Keratinocyte (primary cell): Measurements from ENCODE around the gene SCAMP4. TPM values are rescaled to one million over a fixed set of nuclear protein-coding genes. Genes with fewer than 3 reads are reported as not detected.

ENCODE experiments used
- DNase-seq: peaks from one replicate; pipeline ENCODE4 v3.0.0-alpha.2; 2011; ENCODE audit warnings: low read depth, missing footprints, low spot score
- FAIRE-seq: peaks from 2 replicates; lab custom pipeline; 2011; peaks lifted over from hg19 to GRCh38; lab: Jason Lieb, UNC
- H2AFZ ChIP-seq: 2 replicates; pipeline ENCODE4 v1.6.0; 2012; ENCODE audit warnings: low read length, control low read depth, inconsistent platforms; ENCODE audit not compliant: control insufficient read depth
- H3K27ac ChIP-seq: 2 replicates; pipeline ENCODE4 v1.5.1; 2011; ENCODE audit warnings: low read length; ENCODE audit not compliant: control insufficient read depth, insufficient read depth
- H3K27me3 ChIP-seq: 3 replicates; pipeline ENCODE4 v1.6.0; 2011; ENCODE audit warnings: low read length; ENCODE audit not compliant: control insufficient read depth, insufficient read depth; ENCODE audit errors: extremely low read depth
- H3K36me3 ChIP-seq, 2 experiments: 2 replicates in 1 of 2; 3 replicates in 1 of 2; pipeline ENCODE4 v1.5.1; 2011; ENCODE audit warnings: low read length in 2 of 2, mild to moderate bottlenecking in 1 of 2; ENCODE audit not compliant: control insufficient read depth in 2 of 2, insufficient read depth in 2 of 2; ENCODE audit errors: extremely low read depth in 1 of 2
- H3K4me1 ChIP-seq: 3 replicates; pipeline ENCODE4 v1.5.1; 2011; ENCODE audit warnings: low read length; ENCODE audit not compliant: control insufficient read depth, insufficient read depth; ENCODE audit errors: extremely low read depth
- H3K4me2 ChIP-seq: 3 replicates; pipeline ENCODE4 v1.6.0; 2011; ENCODE audit warnings: low read depth, low read length; ENCODE audit not compliant: control insufficient read depth, insufficient read depth; ENCODE audit errors: extremely low read depth
- H3K4me3 ChIP-seq, 3 experiments: fragments of 200-600 bp in 1 of 3; sonication (generic) in 1 of 3; 2 replicates in 2 of 3; 3 replicates in 1 of 3; pipeline ENCODE4 v1.5.1; 2011 to 2016; ENCODE audit warnings: low read length in 3 of 3, mild to moderate bottlenecking in 3 of 3, control low read depth in 2 of 3, inconsistent platforms in 1 of 3, low read depth in 1 of 3, mixed read lengths in 1 of 3, mixed run types in 1 of 3, moderate library complexity in 1 of 3; ENCODE audit not compliant: control insufficient read depth in 2 of 3, insufficient read depth in 2 of 3; ENCODE audit errors: extremely low read depth in 1 of 3
- H3K79me2 ChIP-seq: 2 replicates; pipeline ENCODE4 v1.6.0; 2012; ENCODE audit warnings: low read length; ENCODE audit not compliant: control insufficient read depth, insufficient read depth
- H3K9ac ChIP-seq: 3 replicates; pipeline ENCODE4 v1.6.0; 2011; ENCODE audit warnings: low read length; ENCODE audit not compliant: control insufficient read depth, insufficient read depth; ENCODE audit errors: extremely low read depth
- H3K9me1 ChIP-seq: 3 replicates; pipeline ENCODE4 v1.6.0; 2011; ENCODE audit warnings: low read length; ENCODE audit not compliant: control insufficient read depth, insufficient read depth; ENCODE audit errors: extremely low read depth
- H3K9me3 ChIP-seq: 2 replicates; pipeline ENCODE4 v1.5.1; 2012; ENCODE audit warnings: low read depth, low read length; ENCODE audit not compliant: control insufficient read depth
- H4K20me1 ChIP-seq: 3 replicates; pipeline ENCODE4 v1.6.0; 2011; ENCODE audit warnings: low read length; ENCODE audit not compliant: control insufficient read depth, insufficient read depth; ENCODE audit errors: extremely low read depth
- EZH2 ChIP-seq: IDR thresholded peaks from one replicate; pipeline ENCODE4 v1.6.1; 2012; ENCODE audit warnings: inconsistent platforms, mild to moderate bottlenecking, low read length, moderate library complexity
- dilution Hi-C: fragments of 300-500 bp; cut with MboI; formaldehyde crosslinking; loops from one replicate; pipeline ENCODE4 v1.7.0; 2020; ENCODE audit warnings: low sequenced_read_pairs; ENCODE audit not compliant: extremely low pct_ligation_motif_present
- polyA plus RNA-seq, 5 experiments: library from polyadenylated mRNA; depleted of rRNA in 3 of 5; stranded (reverse) in 3 of 5; stranded (forward) in 1 of 5; unstranded in 1 of 5; fragments of >200 nt; gene quantifications; 1 replicate in 1 of 5; 2 replicates in 3 of 5; 3 replicates in 1 of 5; pipeline versions ENCODE4 v1.2.1 to v1.2.3, GENCODE V29; 2011 to 2012; ENCODE audit warnings: missing spikeins in 2 of 5, low read depth in 1 of 5, low replicate concordance in 1 of 5
- TF ChIP-seq, protein P1 (sequence below), 3 experiments: IDR thresholded peaks in 1 of 3; conservative IDR thresholded peaks in 1 of 3; optimal IDR thresholded peaks in 1 of 3; 2 replicates in 2 of 3; 3 replicates in 1 of 3; pipeline versions ENCODE3 to v1.5.1; 2011; ENCODE audit warnings: low read length in 3 of 3, mild to moderate bottlenecking in 3 of 3, moderate library complexity in 2 of 3, control low read depth in 1 of 3, inconsistent platforms in 1 of 3; ENCODE audit not compliant: insufficient read depth in 2 of 3; ENCODE audit errors: extremely low read depth in 1 of 3

Gene SCAMP4
- polyA plus RNA-seq, 1 donor (not counting 4 experiments of a cell fraction or from before 2014, with no cell fraction given): 4.8 TPM

DNA sequence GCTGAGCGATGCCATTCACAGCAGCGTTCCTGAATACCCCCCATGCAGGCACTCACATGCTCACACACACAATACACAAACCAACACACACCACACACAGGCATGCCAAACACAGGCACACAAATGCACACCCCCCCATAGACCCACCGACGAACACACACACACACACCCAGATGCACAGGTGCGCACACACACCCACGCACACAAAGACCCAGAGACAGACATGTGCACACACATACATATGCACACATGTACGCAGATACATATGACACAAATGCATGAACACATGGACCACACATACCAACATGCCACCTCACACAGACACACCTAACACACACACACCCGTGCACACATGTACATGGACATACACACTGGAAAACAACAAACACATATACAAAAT lies 28.7 kb downstream of the SCAMP4 start:
- no peak overlapping the region for H2AFZ ChIP-seq
- H4K20me1 ChIP-seq: no peaks in the 10 kb centered on the region
- H3K9ac ChIP-seq: no peak overlapping the region
- no peak overlapping the region for H3K4me2 ChIP-seq
- H3K4me3 ChIP-seq: no peak overlapping the region
- no peaks in the 10 kb centered on the region for H3K9me1 ChIP-seq
- no peak for FAIRE-seq
- H3K27ac ChIP-seq: no peak overlapping the region
- peaks cover 4% of the 10 kb centered on the region for H3K4me1 ChIP-seq
- dilution Hi-C loops: no loop called here
- TF ChIP-seq, protein P1, sequence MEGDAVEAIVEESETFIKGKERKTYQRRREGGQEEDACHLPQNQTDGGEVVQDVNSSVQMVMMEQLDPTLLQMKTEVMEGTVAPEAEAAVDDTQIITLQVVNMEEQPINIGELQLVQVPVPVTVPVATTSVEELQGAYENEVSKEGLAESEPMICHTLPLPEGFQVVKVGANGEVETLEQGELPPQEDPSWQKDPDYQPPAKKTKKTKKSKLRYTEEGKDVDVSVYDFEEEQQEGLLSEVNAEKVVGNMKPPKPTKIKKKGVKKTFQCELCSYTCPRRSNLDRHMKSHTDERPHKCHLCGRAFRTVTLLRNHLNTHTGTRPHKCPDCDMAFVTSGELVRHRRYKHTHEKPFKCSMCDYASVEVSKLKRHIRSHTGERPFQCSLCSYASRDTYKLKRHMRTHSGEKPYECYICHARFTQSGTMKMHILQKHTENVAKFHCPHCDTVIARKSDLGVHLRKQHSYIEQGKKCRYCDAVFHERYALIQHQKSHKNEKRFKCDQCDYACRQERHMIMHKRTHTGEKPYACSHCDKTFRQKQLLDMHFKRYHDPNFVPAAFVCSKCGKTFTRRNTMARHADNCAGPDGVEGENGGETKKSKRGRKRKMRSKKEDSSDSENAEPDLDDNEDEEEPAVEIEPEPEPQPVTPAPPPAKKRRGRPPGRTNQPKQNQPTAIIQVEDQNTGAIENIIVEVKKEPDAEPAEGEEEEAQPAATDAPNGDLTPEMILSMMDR (optimal IDR thresholded peaks at IDR 0.05 in 1 of 3, IDR thresholded peaks at IDR 0.05 in 1 of 3, conservative IDR thresholded peaks at IDR 0.05 in 1 of 3; ENCODE audit: extremely low read depth in 1 of 3, insufficient read depth in 2 of 3, low read length in 3 of 3): no peak
- no peak for TF ChIP-seq EZH2
- no peaks in the 10 kb centered on the region for H3K36me3 ChIP-seq
- no peak for DNase-seq
- H3K9me3 ChIP-seq: peaks cover 4% of the 10 kb centered on the region
- H3K79me2 ChIP-seq: no peaks in the 10 kb centered on the region
- H3K27me3 ChIP-seq: no peaks in the 10 kb centered on the region

DNA sequence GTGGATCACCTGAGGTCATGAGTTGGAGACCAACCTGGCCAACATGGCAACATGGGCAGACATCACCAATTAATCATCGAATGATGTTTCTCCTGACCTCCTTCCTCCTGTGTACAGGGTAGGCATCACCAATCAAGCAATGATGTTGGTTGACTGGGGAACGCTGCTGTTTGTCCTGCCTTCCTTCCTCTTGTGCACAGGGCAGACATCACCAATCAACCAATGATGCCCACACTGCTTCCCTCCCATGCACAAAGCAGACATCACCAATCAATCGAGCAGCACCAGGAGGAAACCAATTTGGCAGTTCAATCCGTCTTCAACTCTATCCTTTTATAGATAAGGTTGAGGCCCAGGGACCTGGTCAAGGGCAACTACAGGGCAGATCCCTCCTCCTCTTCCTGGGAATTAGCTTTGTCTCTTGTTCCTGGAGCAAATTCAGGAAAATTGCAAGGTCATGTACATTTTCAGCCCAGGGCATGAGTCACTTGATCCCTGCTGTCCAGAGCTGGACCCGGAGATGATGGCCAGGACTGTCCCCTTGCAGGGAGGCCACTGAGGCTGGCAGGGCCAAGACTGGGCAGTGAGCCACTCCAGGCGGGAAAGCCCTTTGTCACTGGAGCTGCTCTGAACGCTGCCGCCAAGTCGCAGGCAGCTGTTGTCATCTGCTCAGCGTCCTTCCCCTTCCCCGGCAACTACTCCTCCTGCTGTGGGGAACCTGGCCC lies 30.4 kb downstream of the SCAMP4 start:
- H3K79me2 ChIP-seq: no peaks in the 10 kb centered on the region
- no peak overlapping the region for H3K4me3 ChIP-seq
- dilution Hi-C loops: no loop called here
- no peak for TF ChIP-seq EZH2
- TF ChIP-seq, protein P1 (optimal IDR thresholded peaks at IDR 0.05 in 1 of 3, IDR thresholded peaks at IDR 0.05 in 1 of 3, conservative IDR thresholded peaks at IDR 0.05 in 1 of 3; ENCODE audit: extremely low read depth in 1 of 3, insufficient read depth in 2 of 3, low read length in 3 of 3): no peak
- no peaks in the 10 kb centered on the region for H4K20me1 ChIP-seq
- DNase-seq (no peak), FAIRE-seq (no peak)
- no peaks in the 10 kb centered on the region for H3K9me1 ChIP-seq
- H3K4me2 ChIP-seq: no peak overlapping the region
- no peak overlapping the region for H3K9ac ChIP-seq
- H3K4me1 ChIP-seq: peaks cover 11% of the 10 kb centered on the region
- peaks cover 4% of the 10 kb centered on the region for H3K9me3 ChIP-seq
- H3K27ac ChIP-seq: no peak overlapping the region
- no peaks in the 10 kb centered on the region for H3K27me3 ChIP-seq
- no peak overlapping the region for H2AFZ ChIP-seq
- no peaks in the 10 kb centered on the region for H3K36me3 ChIP-seq
